Measurements from ENCODE around the gene NDUFA13. TPM values are rescaled to one million over a fixed set of nuclear protein-coding genes. Genes with fewer than 3 reads are reported as not detected.

Gene NDUFA13
- total RNA-seq, 1 experiment from 2014 or later = 202 TPM

DNA sequence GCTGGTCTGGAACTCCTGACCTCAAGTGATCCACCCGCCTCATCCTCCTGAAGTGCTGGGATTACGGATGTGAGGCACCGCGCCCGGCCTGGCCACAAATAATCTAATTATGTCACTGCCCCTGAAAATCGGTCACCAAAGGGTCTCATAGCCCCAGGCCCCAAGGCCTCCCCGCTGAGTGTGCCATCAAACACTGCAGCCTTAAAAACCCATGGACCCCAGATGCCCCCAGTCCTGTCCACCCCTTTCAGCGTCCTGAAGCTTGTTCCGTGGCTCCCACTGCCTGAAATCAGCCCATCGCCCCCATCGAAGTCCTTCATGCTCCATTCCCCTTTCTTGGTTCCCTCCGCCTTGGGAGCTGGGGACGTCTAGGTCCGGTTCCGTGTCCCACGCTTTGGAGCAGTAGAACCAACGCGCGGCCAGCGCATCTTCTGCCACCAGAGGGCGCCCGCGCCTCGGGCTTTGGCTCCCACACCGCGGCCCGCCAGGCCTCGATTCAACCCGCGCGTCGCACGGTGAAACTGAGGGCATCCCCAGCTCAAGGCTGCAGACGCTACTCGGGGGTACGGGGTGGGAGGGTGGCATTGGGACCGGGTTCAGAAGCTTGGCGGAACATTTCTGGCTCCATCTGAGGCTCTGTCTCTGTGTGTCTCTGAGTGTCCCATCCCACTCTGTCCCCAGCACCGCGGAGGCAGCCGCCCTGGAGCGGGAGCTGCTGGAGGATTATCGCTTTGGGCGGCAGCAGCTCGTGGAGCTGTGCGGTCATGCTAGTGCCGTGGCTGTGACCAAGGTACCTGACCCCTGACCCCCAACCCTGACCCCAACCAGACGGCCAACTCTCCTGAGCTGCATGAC, 16.2 kb downstream of the NDUFA13 start:
- peak; percentile 74 for DNase-seq (ENCODE audit: low spot score)

DNA sequence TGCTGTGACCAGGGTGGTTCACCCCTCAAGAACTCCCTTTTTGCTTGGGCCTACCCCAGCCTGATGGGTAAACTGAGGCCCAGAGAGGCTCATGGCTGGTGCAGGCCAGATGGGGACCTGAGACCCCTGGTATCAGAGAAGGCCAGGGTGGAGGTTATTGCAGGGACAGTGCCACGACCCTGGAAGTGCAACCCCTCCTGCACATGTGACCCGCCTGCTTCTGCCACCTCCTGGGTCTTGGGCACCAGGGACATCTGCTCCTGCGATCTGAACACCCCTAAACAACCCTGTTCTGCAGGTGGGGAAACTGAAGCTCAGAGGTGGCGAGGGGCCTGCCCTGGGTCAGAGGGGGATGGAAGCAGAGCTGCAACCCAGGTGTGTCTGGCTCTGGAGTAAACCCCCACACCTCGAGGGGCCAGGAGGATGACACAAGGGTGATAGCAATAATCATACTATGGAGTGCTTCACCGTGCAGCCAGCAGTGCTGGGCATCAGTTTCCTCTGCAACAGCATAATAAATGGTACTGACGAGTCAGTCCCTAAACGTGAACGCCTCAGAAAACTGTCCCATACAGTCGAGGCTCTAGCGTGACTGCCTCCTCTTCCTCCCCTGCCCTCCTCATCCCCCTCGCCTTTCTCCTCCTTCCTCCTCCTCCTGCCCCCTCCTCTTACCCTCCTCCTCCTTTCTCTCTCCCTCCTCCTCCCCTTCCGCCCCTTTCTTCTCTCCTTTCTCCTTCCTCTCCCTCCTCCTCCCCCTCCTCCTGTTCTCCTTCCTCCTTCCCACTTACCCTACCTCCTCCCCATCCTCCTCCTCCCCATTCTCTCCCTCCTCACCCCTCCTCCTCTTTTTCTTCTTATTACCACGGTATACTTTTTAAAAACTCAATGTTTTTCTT, 17.0 kb downstream of the NDUFA13 start:
- no peak for DNase-seq (ENCODE audit: low spot score)

DNA sequence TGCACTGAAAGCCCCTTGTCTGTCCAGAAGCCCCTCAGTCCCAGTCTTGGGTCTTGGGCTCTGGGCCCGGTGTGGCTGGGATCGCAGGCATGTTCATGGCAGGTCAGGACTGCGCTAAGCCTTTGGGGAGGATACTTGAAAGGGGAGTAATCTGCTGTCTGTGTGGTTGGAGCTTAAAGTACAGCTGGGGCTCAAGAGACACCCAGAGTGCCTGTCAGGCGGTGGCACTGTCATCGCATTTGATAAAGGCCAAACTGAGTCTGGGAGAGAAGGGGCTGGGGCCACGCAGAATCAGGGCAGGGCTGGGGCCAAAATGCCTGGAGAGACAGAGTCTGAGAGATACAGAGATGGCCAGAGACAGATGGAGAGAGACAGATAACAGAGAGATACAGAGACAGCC, 17.8 kb downstream of the NDUFA13 start:
- no peak for DNase-seq (ENCODE audit: low spot score)

DNA sequence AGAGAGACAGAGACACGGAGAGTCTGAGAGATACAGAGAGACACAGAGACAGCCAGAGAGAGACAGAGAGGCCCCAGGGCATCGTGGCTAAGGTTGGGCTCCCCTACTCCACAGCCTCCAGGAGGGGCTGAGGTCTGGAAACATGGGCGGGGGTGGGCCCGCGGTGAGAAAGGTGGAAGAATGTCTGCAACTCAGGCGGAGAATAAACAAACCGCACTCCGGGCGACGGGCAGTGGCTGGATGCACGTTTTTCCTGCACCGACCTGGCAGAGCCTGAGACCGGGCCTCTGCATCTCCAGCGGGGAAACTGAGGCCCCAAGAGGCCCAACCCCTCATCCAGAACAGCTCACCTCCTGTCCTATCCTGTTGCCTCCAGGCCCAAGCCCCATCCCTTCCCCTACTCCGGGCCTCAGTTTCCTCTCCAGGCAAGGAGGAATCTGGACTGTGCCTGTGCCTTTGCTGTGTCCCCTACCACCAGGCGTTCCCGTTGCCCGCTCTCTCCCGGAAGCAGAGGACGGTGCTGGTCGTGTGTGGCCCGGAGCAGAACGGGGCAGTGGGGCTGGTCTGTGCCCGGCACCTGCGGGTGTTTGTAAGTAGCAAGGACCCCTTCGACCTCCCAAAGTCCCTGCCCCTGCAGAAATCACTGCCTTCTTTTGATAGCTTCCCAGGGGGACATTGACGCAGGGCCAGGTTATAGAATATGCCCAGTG, 18.7 kb downstream of the NDUFA13 start:
- no peak for DNase-seq (ENCODE audit: low spot score)

DNA sequence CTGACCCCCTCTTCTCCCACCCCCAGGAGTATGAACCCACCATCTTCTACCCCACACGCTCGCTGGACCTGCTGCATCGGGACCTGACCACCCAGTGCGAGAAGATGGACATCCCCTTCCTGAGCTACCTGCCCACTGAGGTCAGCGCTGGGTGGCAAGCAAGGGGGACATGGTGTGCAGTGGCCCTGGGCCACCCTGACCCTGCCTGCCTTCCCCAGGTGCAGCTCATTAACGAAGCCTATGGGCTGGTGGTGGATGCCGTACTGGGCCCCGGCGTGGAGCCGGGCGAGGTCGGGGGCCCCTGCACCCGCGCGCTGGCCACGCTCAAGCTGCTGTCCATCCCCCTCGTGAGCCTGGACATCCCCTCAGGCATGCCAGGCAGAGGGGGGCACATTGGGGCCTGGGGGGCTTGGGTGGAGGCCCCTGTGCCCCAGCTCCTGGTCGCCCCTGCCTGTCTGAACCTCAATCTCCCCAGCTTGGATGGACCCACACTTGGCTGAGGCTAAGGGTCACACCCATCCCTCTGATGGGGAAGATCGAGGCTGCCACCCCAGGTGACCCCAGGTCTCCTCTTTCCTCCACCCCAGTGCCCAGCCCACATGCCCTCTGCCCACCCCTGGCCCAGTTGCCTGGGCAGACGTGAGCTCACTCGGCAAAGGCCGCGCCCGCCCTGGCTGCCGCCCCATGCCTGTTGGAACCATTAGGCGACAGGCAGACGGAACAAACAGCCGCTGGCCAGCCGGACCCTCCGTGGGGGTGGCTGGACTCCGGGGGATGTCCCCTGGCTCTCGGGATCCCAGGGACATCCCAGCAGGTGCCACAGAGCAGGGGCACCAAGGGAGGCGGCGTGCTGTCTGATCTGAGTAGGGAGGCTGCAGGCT, 19.5 kb downstream of the NDUFA13 start:
- no peak for DNase-seq (ENCODE audit: low spot score)

DNA sequence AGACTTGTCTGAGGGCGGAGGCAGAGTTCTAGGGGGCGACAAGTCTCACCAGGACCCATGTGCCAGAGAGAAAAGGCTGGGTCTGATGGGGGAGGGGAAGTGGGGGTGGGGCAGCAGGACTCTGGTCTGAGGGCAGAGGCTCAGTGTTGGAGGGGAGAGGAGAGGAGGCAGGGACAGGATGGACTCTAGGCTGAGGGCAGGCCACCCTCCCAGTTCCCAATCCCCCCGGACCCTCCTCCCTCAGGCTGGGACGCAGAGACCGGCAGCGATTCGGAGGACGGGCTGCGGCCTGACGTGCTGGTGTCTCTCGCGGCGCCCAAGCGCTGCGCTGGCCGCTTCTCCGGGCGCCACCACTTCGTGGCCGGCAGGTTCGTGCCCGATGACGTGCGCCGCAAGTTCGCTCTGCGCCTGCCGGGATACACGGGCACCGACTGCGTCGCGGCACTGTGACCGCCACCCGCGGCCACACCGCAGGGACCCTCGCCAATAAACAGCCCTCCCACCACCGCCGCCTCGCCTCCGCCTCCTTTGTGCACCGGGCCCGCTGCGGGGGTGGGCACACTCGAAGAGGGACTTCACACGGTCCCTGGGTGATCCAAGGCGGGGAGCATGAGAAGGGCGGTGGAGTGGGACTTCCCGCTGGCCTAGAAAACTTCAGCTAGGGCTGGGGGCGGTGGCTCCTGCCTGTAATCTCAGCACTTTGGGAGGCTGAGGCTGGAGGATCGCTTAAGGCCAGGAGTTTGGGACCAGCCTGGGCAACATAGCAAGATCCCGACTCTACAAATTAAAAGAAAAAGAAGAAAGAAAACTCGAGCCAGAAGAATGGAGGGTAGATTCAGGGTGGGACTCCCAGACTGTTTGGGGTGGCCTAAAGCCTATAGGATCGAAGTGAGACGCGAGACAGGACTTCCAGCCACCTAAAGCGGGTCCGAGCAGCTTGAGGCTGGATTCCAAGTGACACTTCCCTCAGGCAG, 21.3 kb downstream of the NDUFA13 start:
- DNase-seq (ENCODE audit: low spot score) = no peak

DNA sequence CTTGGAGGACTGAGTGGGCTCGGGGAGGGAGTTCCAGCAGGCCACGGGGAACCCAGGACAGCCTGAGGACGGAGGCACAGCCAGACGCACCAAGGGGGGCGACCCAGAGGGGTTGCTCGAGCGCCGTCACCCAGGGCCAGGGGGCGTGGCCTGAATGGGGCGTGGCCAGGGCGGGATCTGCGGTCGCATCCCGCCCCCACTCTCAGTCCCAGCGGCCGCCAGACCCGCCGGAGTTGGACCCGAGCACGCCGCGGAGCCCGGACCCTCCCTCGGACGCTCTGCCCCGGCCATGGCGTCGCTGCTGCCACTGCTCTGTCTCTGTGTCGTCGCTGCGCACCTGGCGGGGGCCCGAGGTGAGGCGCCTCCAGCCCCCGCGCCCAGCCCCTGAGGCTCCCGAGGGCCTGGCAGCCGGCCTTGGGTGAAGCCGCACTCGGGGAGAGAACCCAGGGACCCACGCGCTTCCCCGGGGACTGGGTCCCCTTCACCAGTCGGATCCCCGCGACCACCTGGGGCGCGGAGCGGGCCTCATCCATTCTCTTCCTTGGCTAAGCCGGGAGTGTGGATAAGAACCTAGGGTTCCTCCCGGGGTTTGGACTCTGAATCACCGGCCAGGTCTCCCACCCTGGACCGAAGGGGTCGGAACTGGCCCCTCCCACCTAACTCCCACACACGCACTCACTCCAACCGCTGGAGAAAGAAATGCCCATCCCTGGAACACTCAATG, 22.2 kb downstream of the NDUFA13 start, which contains the start of gene CILP2:
TSS of gene CILP2 (plus strand) at position 205 of the 724 bp plus-strand sequence. CDS start at position 290, 85 bp downstream.
- no peak for DNase-seq (ENCODE audit: low spot score)

DNA sequence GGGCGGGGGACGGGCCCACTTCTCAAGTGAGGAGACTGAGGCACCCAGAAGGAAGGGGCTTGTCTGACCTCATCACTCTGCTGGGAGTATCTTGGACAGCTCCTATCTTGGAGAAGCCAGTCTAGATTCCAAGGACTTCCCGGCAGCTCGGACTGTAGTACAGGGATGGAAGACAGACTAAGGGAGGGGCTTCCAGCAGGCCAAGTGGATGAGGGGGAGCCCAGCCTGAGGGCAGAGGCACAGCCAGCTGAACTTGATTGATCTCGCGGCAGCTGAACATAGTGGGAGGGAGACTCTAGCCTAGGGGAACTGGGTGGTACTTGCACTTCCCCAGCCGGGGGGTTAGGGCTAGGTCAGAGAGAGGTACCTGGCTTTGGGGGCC, 22.8 kb downstream of the NDUFA13 start:
- no peak for DNase-seq (ENCODE audit: low spot score)

DNA sequence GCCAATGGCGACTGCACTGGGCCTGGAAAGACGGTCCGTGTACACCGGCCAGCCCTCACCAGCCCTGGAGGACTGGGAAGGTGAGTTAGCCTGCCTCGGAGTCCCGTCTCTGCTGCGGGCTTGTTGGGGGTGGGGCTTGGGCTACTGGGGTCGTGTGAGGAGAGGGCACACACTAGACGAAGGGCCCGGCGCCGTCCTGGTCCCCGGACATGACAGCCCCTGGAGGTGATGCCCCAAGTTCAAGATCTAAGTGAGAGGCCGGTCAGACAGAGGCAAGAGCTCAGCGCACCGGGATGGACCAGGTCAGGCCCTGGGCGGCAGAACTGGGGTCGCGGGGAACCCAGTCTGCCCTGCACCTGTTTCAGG, 23.7 kb downstream of the NDUFA13 start:
- DNase-seq (ENCODE audit: low spot score) = no peak

DNA sequence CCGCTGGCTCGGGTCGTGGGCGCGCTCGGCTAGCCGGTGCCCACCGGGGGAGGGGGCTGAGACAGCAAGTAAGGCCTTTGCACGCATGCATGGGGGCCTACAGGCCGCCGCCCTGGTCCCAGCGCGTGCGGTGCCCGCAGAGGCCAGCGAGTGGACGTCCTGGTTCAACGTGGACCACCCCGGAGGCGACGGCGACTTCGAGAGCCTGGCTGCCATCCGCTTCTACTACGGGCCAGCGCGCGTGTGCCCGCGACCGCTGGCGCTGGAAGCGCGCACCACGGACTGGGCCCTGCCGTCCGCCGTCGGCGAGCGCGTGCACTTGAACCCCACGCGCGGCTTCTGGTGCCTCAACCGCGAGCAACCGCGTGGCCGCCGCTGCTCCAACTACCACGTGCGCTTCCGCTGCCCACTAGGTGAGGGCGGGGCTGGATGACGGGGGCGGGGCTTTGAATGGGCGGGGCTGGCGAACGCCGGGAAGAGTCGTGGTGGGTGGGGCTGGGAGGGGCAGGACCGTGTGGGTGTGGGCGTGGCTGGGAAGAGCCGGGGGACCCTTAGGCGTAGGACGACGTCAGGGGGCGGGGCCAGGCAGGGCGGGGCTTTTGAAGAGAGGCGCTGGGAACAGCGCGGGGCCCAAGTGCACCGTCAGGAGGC, 24.2 kb downstream of the NDUFA13 start:
- DNase-seq (ENCODE audit: low spot score) = no peak

DNA sequence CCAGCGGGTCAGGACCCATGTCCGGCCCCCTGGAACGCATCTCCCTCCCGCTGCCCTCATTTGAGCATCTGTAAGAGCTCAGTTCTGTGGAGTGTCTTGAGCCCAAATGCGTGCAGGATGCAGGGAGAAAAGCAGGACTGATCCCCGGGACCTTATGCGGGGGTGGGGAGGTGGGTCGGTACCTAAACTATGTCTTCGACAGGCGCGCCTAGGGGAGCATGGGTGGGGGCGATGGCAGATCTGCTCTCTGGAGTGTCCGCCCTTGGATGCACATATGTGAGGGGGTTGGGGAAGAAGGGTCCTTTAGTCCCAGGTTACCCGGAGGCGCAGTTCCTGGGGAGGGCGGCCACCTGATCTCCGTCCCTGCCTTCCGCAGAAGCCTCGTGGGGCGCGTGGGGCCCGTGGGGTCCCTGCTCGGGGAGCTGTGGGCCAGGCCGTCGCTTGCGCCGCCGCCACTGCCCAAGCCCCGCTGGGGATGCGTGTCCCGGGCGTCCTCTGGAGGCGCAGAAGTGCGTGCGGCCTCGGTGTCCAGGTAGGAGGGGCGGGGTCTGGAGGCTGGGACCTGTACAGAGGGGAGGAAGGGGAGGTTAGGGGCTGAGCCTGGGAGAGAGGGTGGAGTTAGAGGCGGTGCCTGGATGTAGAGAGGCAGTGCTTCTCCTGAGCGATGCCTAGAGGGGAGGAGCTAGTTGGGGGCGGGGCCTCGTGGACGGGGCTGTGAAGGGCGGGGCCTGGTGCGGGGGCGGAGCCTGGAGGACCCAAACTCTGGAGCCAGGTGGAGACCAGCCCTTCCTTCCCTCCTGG, 24.9 kb downstream of the NDUFA13 start:
- DNase-seq (ENCODE audit: low spot score) = no peak

DNA sequence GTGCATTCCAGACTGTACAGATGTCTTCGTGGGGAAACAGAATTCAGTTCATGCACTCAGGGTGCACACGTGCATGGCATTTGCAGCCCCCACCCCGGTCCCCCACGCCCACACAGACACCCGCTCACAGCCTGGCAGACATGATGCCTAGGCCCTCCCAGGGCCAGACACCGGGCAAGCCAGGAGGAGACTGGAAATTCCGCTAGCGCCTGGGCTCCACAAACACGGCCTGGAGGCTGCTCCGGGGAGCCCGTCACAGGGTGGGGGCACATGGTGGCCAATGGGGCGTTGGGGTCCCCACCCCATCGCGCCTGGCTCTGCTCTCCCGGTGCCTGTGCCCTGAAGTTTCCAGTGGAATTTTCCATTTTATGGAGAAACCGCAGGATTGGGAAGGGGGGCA, 25.6 kb downstream of the NDUFA13 start:
- no peak for DNase-seq (ENCODE audit: low spot score)

DNA sequence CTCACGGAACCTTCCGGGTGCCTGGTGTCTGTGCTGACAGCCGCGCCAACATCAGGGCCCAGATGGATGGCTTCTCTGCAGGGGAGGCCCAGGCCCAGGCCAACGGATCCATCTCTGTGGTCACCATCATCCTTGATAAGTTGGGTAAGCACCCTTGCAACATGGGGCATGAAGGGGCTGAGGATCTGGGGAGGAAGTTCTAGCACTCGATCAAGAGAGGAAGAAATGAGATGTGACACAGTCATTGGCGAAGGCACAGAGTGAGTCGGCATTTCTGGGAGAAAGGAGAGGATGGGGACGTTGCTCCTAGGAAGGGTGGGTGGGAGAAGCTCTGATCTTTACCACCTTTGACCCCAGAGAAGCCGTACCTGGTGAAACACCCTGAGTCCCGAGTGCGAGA, 26.5 kb downstream of the NDUFA13 start:
- no peak for DNase-seq (ENCODE audit: low spot score)

DNA sequence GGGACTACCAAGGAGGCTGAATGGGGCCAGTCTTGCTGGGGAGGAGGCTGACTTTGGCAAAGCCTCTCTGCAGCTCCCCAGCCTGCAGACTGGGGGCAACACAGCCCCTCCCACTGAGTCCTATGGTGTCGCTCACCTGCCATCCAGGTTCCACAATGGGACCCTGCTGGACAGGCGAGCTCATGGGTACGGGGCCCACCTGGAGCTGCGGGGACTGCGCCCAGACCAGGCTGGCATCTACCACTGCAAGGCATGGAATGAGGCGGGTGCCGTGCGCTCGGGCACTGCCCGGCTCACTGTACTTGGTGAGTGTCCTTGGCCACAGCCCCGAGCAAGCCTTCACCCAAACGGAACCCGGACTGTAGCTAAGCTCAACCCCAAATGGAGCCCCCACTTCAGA, 27.1 kb downstream of the NDUFA13 start:
- DNase-seq (ENCODE audit: low spot score) = no peak

DNA sequence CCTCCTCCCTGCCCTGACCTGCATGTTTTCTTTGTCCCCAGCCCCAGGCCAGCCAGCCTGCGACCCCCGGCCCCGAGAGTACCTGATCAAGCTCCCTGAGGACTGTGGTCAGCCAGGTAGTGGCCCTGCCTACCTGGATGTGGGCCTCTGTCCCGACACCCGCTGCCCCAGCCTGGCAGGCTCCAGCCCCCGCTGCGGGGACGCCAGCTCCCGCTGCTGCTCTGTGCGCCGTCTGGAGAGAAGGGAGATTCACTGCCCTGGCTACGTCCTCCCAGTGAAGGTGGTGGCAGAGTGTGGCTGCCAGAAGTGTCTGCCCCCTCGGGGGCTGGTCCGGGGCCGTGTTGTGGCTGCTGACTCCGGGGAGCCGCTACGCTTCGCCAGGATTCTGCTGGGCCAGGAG, 27.6 kb downstream of the NDUFA13 start:
- DNase-seq (ENCODE audit: low spot score) = no peak

DNA sequence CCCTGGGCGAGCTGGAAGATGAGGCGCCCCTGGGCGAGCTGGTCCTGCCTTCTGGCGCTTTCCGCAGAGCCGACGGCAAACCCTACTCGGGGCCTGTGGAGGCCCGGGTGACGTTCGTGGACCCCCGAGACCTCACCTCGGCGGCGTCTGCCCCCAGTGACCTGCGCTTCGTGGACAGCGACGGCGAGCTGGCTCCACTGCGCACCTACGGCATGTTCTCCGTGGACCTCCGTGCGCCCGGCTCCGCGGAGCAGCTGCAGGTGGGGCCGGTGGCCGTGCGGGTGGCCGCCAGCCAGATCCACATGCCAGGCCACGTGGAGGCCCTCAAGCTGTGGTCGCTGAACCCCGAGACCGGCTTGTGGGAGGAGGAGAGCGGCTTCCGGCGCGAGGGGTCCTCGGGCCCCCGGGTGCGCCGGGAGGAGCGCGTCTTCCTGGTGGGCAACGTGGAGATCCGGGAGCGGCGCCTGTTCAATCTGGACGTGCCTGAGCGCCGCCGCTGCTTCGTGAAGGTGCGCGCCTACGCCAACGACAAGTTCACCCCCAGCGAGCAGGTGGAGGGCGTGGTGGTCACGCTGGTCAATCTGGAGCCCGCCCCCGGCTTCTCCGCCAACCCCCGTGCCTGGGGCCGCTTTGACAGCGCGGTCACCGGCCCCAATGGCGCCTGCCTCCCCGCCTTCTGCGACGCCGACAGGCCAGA, 28.4 kb downstream of the NDUFA13 start:
- no peak for DNase-seq (ENCODE audit: low spot score)

DNA sequence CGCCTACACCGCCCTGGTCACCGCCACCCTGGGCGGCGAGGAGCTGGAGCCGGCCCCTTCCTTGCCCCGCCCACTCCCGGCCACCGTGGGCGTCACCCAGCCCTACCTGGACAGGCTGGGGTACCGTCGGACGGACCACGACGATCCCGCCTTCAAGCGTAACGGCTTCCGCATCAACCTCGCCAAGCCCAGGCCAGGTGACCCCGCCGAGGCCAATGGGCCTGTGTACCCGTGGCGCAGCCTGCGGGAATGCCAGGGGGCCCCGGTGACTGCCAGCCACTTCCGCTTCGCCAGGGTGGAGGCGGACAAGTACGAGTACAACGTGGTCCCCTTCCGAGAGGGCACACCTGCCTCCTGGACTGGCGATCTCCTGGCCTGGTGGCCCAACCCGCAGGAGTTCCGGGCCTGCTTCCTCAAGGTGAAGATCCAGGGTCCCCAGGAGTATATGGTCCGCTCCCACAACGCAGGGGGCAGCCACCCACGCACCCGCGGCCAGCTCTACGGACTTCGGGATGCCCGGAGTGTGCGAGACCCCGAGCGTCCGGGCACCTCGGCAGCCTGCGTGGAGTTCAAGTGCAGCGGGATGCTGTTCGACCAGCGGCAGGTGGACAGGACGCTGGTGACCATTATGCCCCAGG, 29.0 kb downstream of the NDUFA13 start:
- no peak for DNase-seq (ENCODE audit: low spot score)
